CD4-positive, alpha-beta T cell (primary cell): ENCODE data around the gene SLC5A9. TPM values are rescaled to one million over a fixed set of nuclear protein-coding genes. Genes with fewer than 3 reads are reported as not detected.

Experiments used
- ATAC-seq: fragments of 200-7000 bp; cut with Tn5 transposase; one replicate; pipeline ENCODE4 v1.10.0; 2022; ENCODE audit warnings: mild to moderate bottlenecking; ENCODE audit not compliant: poor library complexity
- CTCF ChIA-PET: fragments of 350-600 bp; sonication (Branson Sonifier 250); formaldehyde crosslinking; loops from one replicate; lab custom pipeline; 2021; ENCODE audit warnings: antibody characterized with exemption, inconsistent platforms; lab: Charles Lee
- POLR2A ChIA-PET: fragments of 350-600 bp; sonication (Branson Sonifier 250); formaldehyde crosslinking; loops from one replicate; lab custom pipeline; 2021; ENCODE audit warnings: antibody characterized with exemption, inconsistent platforms; lab: Charles Lee
- DNase-seq, 14 experiments: peaks; one replicate each; pipeline ENCODE4 v3.0.0-alpha.2; 2013 to 2020; ENCODE audit warnings: mixed read lengths in 2 of 14
- H3K27ac ChIP-seq, 2 donors: one replicate each; pipeline versions ENCODE4 v1.5.1 to v1.7.0; 2013; ENCODE audit warnings: low read length in 2 of 2, low read depth in 1 of 2, mild to moderate bottlenecking in 1 of 2
- H3K27me3 ChIP-seq, 2 experiments: 1 replicate in 1 of 2; 2 replicates in 1 of 2; pipeline versions ENCODE4 v1.6.1 to v1.7.0; 2013; ENCODE audit warnings: low read length in 2 of 2, control low read depth in 1 of 2, mild to moderate bottlenecking in 1 of 2, moderate library complexity in 1 of 2; ENCODE audit not compliant: insufficient read depth in 2 of 2, control insufficient read depth in 1 of 2
- H3K36me3 ChIP-seq: one replicate; pipeline ENCODE4 v1.6.1; 2013; ENCODE audit warnings: low read length, control low read depth; ENCODE audit not compliant: insufficient read depth
- H3K4me1 ChIP-seq: one replicate; pipeline ENCODE4 v1.6.1; 2013; ENCODE audit warnings: low read length, control low read depth; ENCODE audit not compliant: insufficient read depth
- H3K4me3 ChIP-seq: one replicate; pipeline ENCODE4 v1.5.1; 2013; ENCODE audit warnings: mild to moderate bottlenecking, low read length, moderate library complexity
- H3K9me3 ChIP-seq, 2 experiments: 1 replicate in 1 of 2; 2 replicates in 1 of 2; pipeline versions ENCODE4 v1.6.1 to v1.7.0; 2013; ENCODE audit warnings: low read length in 2 of 2, mild to moderate bottlenecking in 2 of 2, control low read depth in 1 of 2, moderate library complexity in 1 of 2; ENCODE audit not compliant: control insufficient read depth in 1 of 2, insufficient read depth in 1 of 2
- H3K27ac Mint-ChIP-seq: one replicate; pipeline ENCODE4 v1.8.0; 2020; ENCODE audit warnings: mixed read lengths
- H3K27me3 Mint-ChIP-seq: one replicate; pipeline ENCODE4 v1.8.0; 2021; ENCODE audit warnings: mixed read lengths
- H3K36me3 Mint-ChIP-seq: one replicate; pipeline ENCODE4 v1.8.0; 2021; ENCODE audit warnings: low read depth, mixed read lengths
- H3K4me1 Mint-ChIP-seq: one replicate; pipeline ENCODE4 v1.8.0; 2021; ENCODE audit warnings: low read depth, mixed read lengths
- H3K4me3 Mint-ChIP-seq: one replicate; pipeline ENCODE4 v1.8.0; 2020; ENCODE audit warnings: mild to moderate bottlenecking, mixed read lengths
- H3K9me3 Mint-ChIP-seq: one replicate; pipeline ENCODE4 v1.8.0; 2020; ENCODE audit warnings: mixed read lengths
- CTCF ChIP-seq: fragments of 200-600 bp; IDR thresholded peaks from one replicate; pipeline ENCODE4 v1.8.0; 2022; ENCODE audit warnings: antibody characterized with exemption, mild to moderate bottlenecking
- intact Hi-C, 2 experiments: fragments of 100-400 bp; cut with DNase I in 1 of 2; cut with micrococcal nuclease in 1 of 2; formaldehyde crosslinking; loops; one replicate each; pipeline versions ENCODE4 v1.15.1 to v1.9.0; 2023 to 2025; cut with DNase I, micrococcal nuclease
- total RNA-seq, 174 experiments: library from RNA in 2 of 174; stranded (reverse) in 2 of 174; gene quantifications; one replicate each; pipeline ENCODE4 v1.2.3 and lab custom pipeline; 2021 to 2026

Gene SLC5A9
- total RNA-seq, 2 experiments from 2014 or later: not detected

GRCh38 chr1:48227165-48228013, 4.9 kb downstream of the SLC5A9 start:
- CTCF ChIA-PET: no interaction called here
- Histone ChIP-seq H3K4me1 (peaks cover 23% of the 10 kb centered on the region), H3K9me3 (no peaks in the 10 kb centered on the region), H3K27me3 (no peaks in the 10 kb centered on the region), H3K36me3 (no peaks in the 10 kb centered on the region), H3K27ac (peak overlapping the region; percentile 26 to 47), H3K4me3 (no peak overlapping the region)
- Mint-ChIP-seq H3K4me1 (no peaks in the 10 kb centered on the region), H3K4me3 (no peak overlapping the region), H3K9me3 (no peaks in the 10 kb centered on the region), H3K27ac (no peak overlapping the region), H3K36me3 (no peaks in the 10 kb centered on the region), H3K27me3 (no peaks in the 10 kb centered on the region)
- ATAC-seq (peak; percentile 51), DNase-seq (peak in 6 of 14 experiments; percentile 5 to 58 (median 42))
- POLR2A ChIA-PET: no interaction called here
- intact Hi-C loops: no loop called here
- TF ChIP-seq CTCF: no peak

GRCh38 chr1:48228156-48228555, 5.6 kb downstream of the SLC5A9 start:
- no peak overlapping the region for H3K27ac Mint-ChIP-seq
- H3K9me3 Mint-ChIP-seq: no peaks in the 10 kb centered on the region
- H3K9me3 ChIP-seq: no peaks in the 10 kb centered on the region
- H3K4me1 ChIP-seq: peaks cover 23% of the 10 kb centered on the region
- no peak overlapping the region for H3K4me3 ChIP-seq
- CTCF ChIA-PET: no interaction called here
- no peaks in the 10 kb centered on the region for H3K27me3 ChIP-seq
- H3K4me1 Mint-ChIP-seq: no peaks in the 10 kb centered on the region
- DNase-seq: no peak
- no peaks in the 10 kb centered on the region for H3K36me3 ChIP-seq
- no peaks in the 10 kb centered on the region for H3K36me3 Mint-ChIP-seq
- ATAC-seq: no peak
- no peak overlapping the region for H3K4me3 Mint-ChIP-seq
- POLR2A ChIA-PET: no interaction called here
- no peaks in the 10 kb centered on the region for H3K27me3 Mint-ChIP-seq
- intact Hi-C loops: no loop called here
- no peak for TF ChIP-seq CTCF
- peak overlapping the region in 1 of 2 donors; percentile 47 for H3K27ac ChIP-seq

- ATAC-seq (no peak), DNase-seq (peak in 2 of 14 experiments; percentile 15 to 26)
- Mint-ChIP-seq H3K4me1 (no peaks in the 10 kb centered on the region), H3K9me3 (no peaks in the 10 kb centered on the region), H3K27me3 (no peaks in the 10 kb centered on the region), H3K4me3 (no peak overlapping the region), H3K27ac (no peak overlapping the region), H3K36me3 (no peaks in the 10 kb centered on the region)
- POLR2A ChIA-PET: no interaction called here
- H3K27ac ChIP-seq: no peak overlapping the region
- no peak for TF ChIP-seq CTCF
- H3K4me3 ChIP-seq: no peak overlapping the region
- CTCF ChIA-PET: no interaction called here
- intact Hi-C loops: no loop called here
- no peaks in the 10 kb centered on the region for H3K27me3 ChIP-seq
- H3K4me1 ChIP-seq: peaks cover 23% of the 10 kb centered on the region
- H3K9me3 ChIP-seq: no peaks in the 10 kb centered on the region
- no peaks in the 10 kb centered on the region for H3K36me3 ChIP-seq
Observed at GRCh38 chr1:48229317-48229716, 6.8 kb downstream of the SLC5A9 start.
